K562 (cell line): ENCODE measurements around the gene MTREX.

ENCODE experiments used
- CREB1 ChIP-seq, 2 experiments: sonication (generic) in 1 of 2; formaldehyde crosslinking in 1 of 2; IDR thresholded peaks; 2 replicates each; pipeline versions ENCODE4 v1.6.1 to v1.8.0; 2012 to 2022; ENCODE audit warnings: inconsistent platforms in 1 of 2, mild to moderate bottlenecking in 1 of 2, missing genetic modification reagents in 1 of 2, moderate library complexity in 1 of 2
- CTCF ChIP-seq, 3 experiments: IDR thresholded peaks in 2 of 3; conservative IDR thresholded peaks in 1 of 3; 2 replicates each; pipeline ENCODE4 v1.5.1; 2011 to 2012; ENCODE audit warnings: low read length in 3 of 3, mild to moderate bottlenecking in 3 of 3, control low read depth in 2 of 3, improper control_type of control experiment in 1 of 3, inconsistent platforms in 1 of 3, low read depth in 1 of 3, mixed read lengths in 1 of 3, moderate library complexity in 1 of 3; ENCODE audit not compliant: insufficient read depth in 2 of 3
- HDAC6 ChIP-seq: IDR thresholded peaks from 2 replicates; pipeline ENCODE4 v1.6.1; 2012; ENCODE audit warnings: low read depth, mild to moderate bottlenecking, control low read depth, inconsistent platforms, low read length, moderate library complexity
- LEF1 ChIP-seq: fragments of 450-650 bp; IDR thresholded peaks from 2 replicates; pipeline ENCODE4 v1.6.1; 2016; ENCODE audit warnings: mild to moderate bottlenecking
- MYNN ChIP-seq, 2 experiments: sonication (generic); formaldehyde crosslinking in 1 of 2; IDR thresholded peaks; 2 replicates each; pipeline versions ENCODE4 v1.5.0 to v1.6.1; 2016 to 2020; ENCODE audit warnings: antibody characterized with exemption in 1 of 2, missing genetic modification reagents in 1 of 2
- PRMT5 ChIP-seq: sonication (generic); formaldehyde crosslinking; IDR thresholded peaks from 2 replicates; pipeline ENCODE4 v1.5.0; 2020; ENCODE audit warnings: missing genetic modification reagents
- ZNF766 ChIP-seq: fragments of 200-800 bp; sonication (Bioruptor generic); conservative IDR thresholded peaks from 2 replicates; pipeline ENCODE4 v1.6.1; 2016; ENCODE audit warnings: missing genetic modification characterization, missing compliant biosample characterization
- ZNF780A ChIP-seq: fragments of 250-450 bp; sonication (Bioruptor Pico); IDR thresholded peaks from 2 replicates; pipeline ENCODE4 v1.5.0; 2021; ENCODE audit warnings: mild to moderate bottlenecking

- TF ChIP-seq HDAC6: no peak
- TF ChIP-seq CTCF (IDR thresholded peaks at IDR 0.05 in 2 of 3, conservative IDR thresholded peaks at IDR 0.05 in 1 of 3; ENCODE audit: insufficient read depth in 2 of 3, low read depth in 1 of 3, low read length in 3 of 3): no peak
- no peak for TF ChIP-seq MYNN (IDR thresholded peaks at IDR 0.05)
- TF ChIP-seq MYNN (CRISPR knock-in tag; IDR thresholded peaks at IDR 0.05): no peak
- TF ChIP-seq PRMT5 (CRISPR knock-in tag): no peak
- no peak for TF ChIP-seq CREB1 (IDR thresholded peaks at IDR 0.05)
- no peak for TF ChIP-seq CREB1 (CRISPR knock-in tag; IDR thresholded peaks at IDR 0.05)
- TF ChIP-seq ZNF766: no peak
- no peak for TF ChIP-seq ZNF780A (CRISPR knock-in tag)
- TF ChIP-seq LEF1: no peak
These were observed 80.1 kb downstream of the MTREX start for GRCh38 chr5:55387865-55388264.
